Left colon (tissue), 2 donors: ENCODE results near the gene FBXO31. TPM values are rescaled to one million over a fixed set of nuclear protein-coding genes. Genes with fewer than 3 reads are reported as not detected.

Experiments
- ATAC-seq: fragments of 200-7000 bp; cut with Tn5 transposase; one replicate; pipeline ENCODE4 v1.9.1; 2020; ENCODE audit warnings: mild to moderate bottlenecking, moderate library complexity
- DNase-seq, 2 donors: peaks; one replicate each; pipeline ENCODE4 v3.0.0-alpha.2; 2020
- intact Hi-C, 2 donors: fragments of 100-400 bp; cut with DNase I in 1 of 2; cut with micrococcal nuclease in 1 of 2; formaldehyde crosslinking; loops; one replicate each; pipeline versions ENCODE4 v1.11.2 to v1.14.0; 2022; cut with DNase I, micrococcal nuclease
- long read RNA-seq: library from polyadenylated mRNA; unstranded; transcript quantifications from one replicate; pipeline ENCODE4 v2.0.0, GENCODE V29; 2021
- total RNA-seq, 2 donors: library from RNA; stranded (reverse); fragmentation: NEBNext Ultra II Directional; extraction: Animal tissue kit (Norgen Biotek cat#: 25700); gene quantifications; one replicate each; pipeline ENCODE4 v1.2.1, GENCODE V29; 2021
- donor health status: DM: no; HTN: no; CAD: no.
- donor health status: DM: yes; HTN: yes; CAD: no.

Gene FBXO31, protein sequence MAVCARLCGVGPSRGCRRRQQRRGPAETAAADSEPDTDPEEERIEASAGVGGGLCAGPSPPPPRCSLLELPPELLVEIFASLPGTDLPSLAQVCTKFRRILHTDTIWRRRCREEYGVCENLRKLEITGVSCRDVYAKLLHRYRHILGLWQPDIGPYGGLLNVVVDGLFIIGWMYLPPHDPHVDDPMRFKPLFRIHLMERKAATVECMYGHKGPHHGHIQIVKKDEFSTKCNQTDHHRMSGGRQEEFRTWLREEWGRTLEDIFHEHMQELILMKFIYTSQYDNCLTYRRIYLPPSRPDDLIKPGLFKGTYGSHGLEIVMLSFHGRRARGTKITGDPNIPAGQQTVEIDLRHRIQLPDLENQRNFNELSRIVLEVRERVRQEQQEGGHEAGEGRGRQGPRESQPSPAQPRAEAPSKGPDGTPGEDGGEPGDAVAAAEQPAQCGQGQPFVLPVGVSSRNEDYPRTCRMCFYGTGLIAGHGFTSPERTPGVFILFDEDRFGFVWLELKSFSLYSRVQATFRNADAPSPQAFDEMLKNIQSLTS
- total RNA-seq, result 10 to 100 TPM; 57.5 to 79.8 TPM
- long read RNA-seq, full-length matches to known transcripts, result 9 of 75 reads
- long read RNA-seq, partial matches to known transcripts, result 22 of 75 reads
- long read RNA-seq, other reads (novel, unspliced or antisense), result 44 of 75 reads

DNA sequence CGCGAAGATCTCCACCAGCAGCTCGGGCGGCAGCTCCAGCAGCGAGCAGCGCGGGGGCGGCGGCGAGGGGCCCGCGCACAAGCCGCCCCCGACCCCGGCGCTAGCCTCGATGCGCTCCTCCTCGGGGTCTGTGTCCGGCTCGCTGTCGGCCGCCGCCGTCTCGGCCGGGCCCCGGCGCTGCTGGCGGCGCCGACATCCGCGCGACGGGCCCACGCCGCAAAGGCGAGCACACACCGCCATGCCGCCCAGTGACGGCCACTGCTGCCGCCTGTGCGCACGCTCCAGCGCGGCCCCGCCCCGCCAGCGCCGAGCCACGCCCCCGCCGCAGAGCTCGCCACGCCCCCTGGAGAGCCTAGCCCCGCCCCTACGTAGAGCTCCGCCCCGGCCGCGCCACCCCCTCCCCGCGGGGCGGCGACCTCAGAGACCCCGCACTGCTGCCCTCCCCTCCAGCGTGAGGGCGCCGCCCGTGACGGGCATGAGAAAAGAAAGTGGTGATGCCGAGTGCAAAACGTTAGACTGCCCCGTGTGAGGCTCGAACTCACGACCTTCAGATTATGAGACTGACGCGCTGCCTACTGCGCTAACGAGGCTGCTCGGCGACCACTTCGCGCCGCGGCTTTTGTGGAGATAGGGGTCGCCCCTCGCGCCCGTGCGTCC lies at the start of gene FBXO31:
FBXO31 (minus strand) TSS at position 272 of the 657 bp plus-strand sequence; CDS start at position 240, 32 bp downstream.
- ATAC-seq, result peak; percentile 64
- DNase-seq, result peak; percentile 77 to 90
- intact Hi-C loops, result no loop called here

DNA sequence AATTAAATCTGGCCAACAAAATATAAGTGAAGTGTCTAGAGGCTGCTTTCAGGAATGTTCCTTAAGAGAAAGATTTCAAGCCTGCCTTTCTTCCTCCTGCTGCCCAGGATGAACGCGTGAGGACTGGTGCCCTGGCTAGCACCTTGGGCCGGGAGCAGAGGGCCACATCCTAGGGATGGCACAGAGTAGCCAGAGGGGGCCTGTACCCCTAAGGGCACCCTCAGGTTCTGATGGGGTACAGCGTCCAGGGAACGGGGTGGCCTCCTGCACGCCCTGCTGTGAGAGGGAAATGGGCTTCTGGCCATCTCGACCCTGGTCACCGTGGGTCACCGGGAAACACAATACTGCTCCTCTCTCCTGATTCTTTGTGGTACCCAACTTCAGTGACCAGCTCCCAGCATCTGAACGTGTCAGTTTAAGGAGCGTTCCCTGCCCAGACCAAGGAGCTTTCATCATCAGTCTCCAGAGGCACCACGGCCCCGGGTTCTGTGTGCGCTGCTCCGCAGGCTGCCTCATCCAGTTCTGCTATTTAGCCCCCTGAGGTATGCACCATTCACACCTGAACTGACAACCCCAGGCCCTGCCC lies 48.8 kb upstream of the FBXO31 start:
- ATAC-seq, result no peak
- intact Hi-C loops, result no loop called here
- no peak for DNase-seq

DNA sequence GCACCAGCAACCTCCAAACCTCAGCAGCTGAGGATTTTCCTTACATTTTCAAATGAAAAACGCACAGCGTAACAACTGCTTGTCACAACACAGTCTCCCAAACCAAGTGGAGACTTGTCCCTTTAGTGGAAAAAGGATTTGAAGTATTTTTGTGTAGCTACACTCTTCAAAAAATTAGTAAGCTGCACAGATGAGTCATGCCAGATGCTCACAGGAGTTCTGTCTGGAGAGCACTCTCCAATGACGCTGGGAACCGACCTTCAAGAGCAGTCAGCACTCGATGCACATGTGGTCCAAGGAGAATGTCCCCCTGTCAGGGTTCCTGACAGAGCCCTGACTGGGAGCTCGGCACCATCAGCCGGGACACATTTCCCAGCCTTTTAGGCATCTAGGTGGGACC lies 48.4 kb upstream of the FBXO31 start:
- DNase-seq (no peak), ATAC-seq (no peak)
- intact Hi-C loops, result no loop called here

DNA sequence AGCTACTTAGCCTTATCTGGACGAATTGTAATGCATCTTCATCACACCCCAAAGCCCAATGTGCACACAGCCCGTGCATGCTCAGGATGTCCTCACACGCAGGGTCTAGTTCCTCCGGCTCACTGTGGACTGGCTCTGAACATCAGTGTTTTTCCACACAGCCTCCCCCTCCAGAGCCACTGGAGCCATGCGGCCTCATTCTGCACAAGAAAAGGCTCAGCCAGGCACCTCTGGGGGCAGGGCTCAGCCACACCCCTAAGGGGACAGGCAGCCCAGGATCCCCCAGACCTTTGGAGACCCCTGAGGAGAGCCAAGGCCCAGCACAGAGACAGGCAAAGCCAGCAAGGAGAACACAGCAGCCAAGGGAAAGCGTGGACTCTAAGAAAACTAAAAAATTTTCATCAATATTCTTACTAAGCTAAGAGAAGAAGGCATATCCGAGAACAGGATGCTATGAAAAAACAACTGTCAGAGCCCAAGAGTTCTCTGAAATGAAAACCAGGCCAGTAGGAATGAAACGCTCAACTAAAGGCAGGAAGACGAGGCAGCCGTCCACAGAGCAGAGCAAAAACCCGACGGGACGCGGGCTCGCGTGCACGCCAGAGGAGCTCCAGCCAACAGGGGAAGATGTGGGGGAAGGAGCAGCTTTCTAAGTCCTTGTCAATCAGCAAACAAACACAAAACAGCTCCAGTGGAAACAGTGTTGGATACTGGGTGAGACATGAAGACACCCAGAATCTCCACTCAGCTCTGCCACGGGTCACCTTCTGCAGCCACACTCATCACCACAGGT lies 43.0 kb upstream of the FBXO31 start:
- intact Hi-C loops, result no loop called here
- DNase-seq (no peak), ATAC-seq (no peak)

DNA sequence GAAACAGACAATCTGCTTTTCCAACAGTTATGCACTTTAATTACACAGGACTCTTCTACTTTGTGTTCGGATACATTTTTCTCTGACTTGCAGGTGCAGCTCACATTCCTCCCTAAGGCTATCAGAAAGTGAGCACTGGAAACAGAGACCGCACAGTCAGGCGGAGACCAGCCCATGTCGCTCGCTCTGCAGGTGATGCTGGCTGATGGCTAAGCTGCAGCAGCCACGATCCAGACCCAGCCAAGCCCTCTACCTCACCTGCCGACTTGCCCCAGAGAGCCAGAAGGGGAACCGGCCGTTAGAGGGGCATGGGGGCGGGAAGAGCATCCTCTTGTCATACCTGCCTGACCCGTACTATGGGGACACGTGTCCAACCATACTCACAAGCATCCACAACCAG lies 42.4 kb upstream of the FBXO31 start:
- ATAC-seq (no peak), DNase-seq (no peak)
- intact Hi-C loops, result no loop called here

DNA sequence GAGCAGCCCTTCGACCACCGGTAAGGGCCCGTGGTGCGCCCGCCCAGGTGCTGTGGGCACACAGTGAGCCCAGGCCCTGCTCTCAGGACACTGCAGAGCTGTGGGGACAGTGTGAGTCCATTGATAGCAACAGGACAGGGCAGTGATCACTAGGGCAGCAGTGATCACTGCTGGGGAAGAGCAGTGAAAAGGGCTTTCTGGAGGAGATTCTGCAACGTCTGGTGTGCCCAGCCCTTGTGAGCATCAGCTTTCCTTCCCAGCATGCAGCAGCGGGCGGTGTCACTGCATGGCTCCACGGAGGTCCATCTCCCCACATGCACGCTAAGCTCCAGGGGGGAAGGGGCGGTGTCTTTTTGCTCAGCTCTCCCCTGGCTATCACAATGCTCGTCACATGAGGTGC lies 40.7 kb upstream of the FBXO31 start:
- intact Hi-C loops, result no loop called here
- ATAC-seq (no peak), DNase-seq (no peak)

DNA sequence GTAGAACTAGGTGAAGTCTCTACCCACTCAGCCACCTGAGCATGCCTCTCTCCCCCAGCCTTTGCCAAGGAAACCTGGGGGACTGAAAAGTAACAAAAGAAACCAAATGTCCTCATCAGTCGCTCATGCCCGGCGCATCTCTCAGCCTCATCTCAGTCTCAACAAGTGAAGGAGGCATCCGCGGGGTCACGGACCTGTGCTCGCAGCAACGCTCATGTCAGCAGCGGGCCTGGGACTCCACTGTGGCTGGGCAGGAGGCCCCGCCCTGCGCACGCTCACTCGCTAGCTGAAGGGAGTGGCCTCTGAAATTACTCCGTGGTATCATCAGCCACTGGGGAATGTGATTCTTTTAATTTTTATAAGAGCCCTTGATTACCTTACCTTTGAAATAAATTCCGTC lies 39.9 kb upstream of the FBXO31 start:
- intact Hi-C loops, result no loop called here
- no peak for DNase-seq
- ATAC-seq, result no peak

DNA sequence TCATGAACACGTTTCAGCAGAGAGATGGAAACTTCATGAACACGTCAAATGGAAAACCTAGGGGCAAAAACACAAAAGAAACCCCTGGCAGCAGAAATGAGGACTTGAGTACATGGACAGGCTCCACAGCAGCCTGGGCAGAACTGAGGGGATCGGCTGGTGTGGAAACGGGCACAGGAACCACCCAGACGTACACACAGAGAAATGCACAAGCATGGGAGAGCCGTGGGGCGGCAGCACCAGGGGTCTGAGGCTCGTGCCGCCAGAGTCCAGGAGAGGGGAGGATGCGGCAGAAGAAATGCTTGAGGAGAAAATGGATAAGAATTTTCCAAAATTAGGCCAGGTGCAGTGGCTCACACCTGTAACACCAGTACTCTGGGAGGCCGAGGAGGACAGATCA lies 38.5 kb upstream of the FBXO31 start:
- ATAC-seq (no peak), DNase-seq (no peak)
- intact Hi-C loops, result no loop called here

DNA sequence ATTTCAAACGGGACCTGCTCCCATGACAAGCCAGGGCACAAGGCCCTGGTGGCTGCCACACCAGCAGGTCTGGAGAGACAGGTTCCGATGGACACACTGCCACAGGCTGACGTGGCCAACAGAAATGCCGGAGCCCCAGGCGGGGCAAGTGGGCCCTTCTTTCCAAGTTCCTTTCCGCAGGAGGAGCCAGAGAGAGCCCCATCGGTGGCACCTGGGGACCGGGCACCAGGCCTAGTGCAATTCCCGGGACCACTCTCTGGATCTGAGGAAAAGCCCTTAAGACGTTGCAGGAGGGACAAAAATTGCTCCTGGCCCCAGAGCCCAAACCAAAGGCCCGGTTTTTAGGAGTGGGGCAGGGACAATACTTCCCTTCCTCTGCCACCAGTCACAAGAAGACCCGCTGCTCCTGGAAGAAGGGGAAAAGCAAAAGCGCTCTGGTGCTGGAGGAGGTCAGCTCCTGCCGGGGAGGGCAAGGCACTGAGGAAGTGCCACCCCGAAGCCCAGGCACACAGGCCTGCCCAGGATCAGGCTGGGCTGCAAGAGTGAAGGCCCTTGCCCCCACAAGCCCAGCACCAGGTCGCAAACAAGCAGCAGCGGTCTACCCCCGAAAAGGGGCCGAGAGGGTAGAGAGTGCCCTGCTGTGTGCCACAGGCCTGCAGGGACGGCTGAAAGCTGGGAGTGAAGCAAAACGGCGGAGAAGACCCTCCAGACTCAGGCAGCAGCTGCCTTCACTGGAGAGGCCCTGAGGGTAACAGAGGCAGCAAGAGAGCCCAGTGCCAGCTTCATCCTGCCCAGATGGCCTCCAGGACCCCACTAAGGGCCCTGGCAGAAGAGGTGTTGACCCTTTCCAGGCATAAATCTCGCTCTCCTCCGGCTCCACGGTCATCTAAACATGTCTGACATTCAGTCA lies 37.7 kb upstream of the FBXO31 start:
- intact Hi-C loops, result no loop called here
- ATAC-seq, result no peak
- DNase-seq, result no peak

DNA sequence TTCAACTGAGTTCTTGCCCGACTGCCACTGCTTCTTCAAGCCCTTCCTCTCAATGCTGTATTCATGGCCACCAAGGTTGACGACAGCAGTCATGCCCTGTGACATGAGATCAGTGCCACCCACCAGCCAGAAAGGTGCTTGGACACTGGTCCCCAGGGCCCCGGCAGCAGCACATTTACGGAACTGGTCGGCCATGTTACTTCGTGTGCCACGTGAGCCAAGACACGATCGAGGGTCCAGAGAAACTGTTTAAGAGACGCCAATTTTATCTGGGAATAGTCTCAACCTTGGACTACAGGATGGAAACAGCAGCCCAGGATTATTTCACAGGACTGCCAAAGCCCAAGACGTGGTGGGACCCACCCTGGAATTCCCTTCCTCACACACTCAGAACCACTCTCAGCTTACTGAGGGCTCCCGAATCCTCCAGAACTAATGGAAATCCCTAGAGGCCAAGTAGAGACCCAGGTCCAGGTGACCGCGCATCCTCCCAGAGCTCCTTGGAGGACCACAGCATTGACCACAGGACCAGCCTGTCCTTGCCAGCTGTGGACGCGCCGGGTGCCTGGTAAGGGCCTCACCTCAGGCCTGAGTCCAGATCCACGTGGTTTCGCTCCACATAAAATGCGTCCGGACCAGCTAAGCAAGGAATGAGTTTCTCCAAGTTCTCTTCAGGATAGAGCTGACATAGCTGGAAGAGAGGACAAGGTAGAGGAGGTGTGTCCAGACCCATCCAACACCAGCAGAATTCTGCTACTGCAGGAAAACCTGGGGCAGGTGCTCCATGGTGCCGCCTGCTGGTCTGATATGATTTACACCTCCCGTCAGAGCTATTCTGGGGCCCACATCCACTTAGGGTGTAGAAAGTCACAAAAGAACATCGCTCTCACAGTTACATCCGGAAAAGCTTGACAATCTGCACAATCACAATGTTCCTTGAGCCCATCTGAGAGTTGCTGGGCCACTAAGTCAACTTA lies 36.7 kb upstream of the FBXO31 start:
- intact Hi-C loops, result no loop called here
- ATAC-seq (peak; percentile 18), DNase-seq (no peak)

DNA sequence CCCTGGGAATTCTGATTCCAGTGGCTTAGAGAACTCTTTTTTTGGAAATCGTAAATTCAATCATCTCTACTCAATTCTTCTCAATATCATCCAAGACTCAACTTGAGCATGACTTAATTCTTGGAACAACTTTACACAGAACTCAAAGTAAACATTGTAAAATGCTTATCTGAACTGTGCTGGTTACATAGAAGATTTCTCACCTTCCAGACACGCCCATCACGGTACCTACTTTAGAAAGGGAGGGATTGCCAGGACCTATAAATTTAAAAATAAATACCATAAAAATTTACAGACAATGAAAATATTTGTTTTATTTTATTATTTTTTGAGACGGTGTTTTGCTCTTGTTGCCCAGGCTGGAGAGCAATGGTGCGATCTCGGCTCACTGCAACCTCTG lies 35.1 kb upstream of the FBXO31 start:
- no peak for DNase-seq
- intact Hi-C loops, result loop anchor here in 1 of 2 donors (10.0 kb wide), 2 partner anchors 126 to 216 kb away; no protein-coding TSS in a partner anchor
- ATAC-seq, result peak; percentile 90

DNA sequence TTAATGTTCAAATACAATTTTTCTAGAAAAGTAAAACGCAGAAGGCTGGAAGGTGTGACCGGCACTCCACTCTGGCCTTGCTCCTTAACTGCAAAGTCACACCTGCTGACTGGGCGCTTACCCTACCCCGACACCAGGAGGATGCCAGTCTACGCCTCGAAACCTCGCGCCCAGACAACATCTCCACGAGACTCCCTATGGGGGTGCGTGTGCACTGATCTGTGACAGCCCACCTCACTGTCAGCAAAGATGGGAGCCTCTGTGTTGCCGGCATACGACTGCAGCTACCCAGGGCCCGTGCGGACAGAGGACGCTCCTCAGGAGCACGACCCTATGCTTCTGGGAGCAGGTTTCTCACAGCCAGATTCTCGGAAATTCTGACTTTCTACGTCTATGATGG lies 34.6 kb upstream of the FBXO31 start:
- intact Hi-C loops, result loop anchor here in 1 of 2 donors (10.0 kb wide), 2 partner anchors 127 to 217 kb away; no protein-coding TSS in a partner anchor
- ATAC-seq (no peak), DNase-seq (no peak)

DNA sequence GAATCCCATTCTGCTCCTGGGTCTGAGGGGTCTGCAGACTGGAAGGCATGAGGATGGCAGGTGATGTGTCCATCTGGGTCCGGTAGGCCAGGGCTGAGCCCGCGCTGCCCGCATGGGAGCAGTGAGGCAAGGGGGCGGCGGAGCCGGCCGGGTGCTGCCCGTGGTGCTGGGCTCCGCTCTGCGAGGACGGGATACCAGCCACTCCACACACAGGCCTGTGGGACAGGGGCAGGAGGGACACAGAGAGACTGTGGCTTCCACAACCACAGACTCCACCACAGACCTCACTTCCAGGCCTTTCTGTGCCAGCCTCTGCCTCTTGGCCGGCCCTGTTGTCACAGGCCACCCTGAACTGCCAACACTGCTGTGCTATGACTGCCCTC lies 33.9 kb upstream of the FBXO31 start:
- intact Hi-C loops, result loop anchor here in 1 of 2 donors (10.0 kb wide), 2 partner anchors 127 to 217 kb away; no protein-coding TSS in a partner anchor
- no peak for DNase-seq
- peak; percentile 11 for ATAC-seq

DNA sequence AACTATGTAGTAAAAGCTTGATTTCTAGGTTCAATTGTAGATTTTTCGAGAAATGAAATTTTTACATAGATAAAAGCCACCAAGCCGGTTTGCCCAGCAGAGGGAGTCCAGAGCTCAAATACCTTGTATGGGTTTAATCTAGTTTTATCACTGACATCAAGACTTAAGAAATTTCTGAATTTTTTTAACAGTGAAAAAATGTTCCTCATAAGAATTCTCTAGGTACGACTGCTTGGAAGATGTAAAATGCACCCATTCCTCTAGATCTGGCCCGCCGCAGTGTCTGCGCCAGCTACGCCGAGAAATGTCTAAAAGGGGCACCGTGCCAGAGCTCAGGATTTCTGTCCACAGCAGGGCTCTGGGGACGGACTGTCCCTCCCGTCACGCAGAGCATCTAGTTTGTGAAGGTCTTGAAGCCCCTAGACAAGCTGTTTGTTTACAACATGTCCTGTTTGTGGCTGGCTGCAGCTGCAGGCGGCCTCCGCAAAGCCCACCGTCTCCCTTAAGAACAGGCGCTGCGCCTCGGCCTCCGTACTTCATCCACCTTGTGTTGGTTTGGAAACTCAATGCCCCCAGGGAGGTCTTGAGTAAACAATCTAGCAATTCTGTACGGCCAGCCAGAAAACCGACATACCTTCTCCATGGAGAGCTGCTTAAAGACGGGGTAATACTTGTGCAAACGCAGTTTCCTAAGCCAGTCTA lies 33.4 kb upstream of the FBXO31 start:
- no peak for ATAC-seq
- intact Hi-C loops, result loop anchor here in 1 of 2 donors (10.0 kb wide), 2 partner anchors 128 to 218 kb away; no protein-coding TSS in a partner anchor

DNA sequence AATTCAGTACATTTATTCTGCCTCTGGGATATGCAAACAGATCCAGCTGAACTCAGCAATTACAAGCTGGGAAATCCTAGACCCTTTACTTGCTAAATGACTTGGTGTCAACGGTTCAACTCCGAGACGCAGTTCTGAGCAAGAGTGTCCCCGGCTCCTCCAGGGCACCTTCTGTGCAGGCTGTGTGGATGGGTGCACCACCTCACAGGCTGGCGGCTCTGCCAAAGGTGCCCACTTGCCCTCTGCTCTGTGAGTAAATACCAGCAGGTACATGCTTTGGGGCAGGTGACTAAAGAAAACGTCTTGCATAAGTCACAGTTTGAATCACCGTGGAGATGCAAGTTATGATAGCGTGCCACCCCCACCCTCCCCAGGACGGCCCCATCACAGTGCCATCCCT lies 31.9 kb upstream of the FBXO31 start:
- ATAC-seq (no peak), DNase-seq (no peak)
- intact Hi-C loops, result loop anchor here in 1 of 2 donors (10.0 kb wide), 2 partner anchors 129 to 219 kb away; no protein-coding TSS in a partner anchor

More for the DNA sequence above, 33.4 kb upstream of the FBXO31 start:
- peak in 1 of 2 donors; percentile 63 for DNase-seq

DNA sequence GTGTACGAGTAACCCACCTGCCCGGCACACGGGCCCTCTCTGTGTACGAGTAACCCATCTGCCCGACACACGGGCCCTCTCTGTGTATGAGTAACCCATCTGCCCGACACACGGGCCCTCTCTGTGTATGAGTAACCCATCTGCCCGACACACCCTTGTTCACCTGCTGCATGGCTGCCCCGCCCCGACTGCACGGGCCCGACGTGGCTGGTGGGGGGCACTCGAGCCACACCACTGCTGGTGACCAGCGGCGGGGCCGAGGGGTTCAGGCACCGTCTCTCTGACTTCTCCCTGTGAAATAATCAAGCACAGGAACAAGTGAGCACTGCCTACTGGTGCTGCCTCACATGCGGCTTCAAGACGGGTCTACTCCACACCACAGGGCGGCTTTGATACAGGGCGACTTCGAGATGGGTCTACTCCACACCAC lies 30.7 kb upstream of the FBXO31 start:
- no peak for ATAC-seq
- DNase-seq, result no peak
- intact Hi-C loops, result loop anchor here in 1 of 2 donors (10.0 kb wide), 2 partner anchors 131 to 221 kb away; no protein-coding TSS in a partner anchor
